GM18526 (cell line): ENCODE data around the gene ADORA2A.

Source experiments
- POLR2A ChIP-seq: IDR thresholded peaks from 3 replicates; pipeline ENCODE4 v1.6.1; 2011; ENCODE audit not compliant: insufficient read length; ENCODE audit errors: extremely low read depth

The ADORA2A gene

DNA sequence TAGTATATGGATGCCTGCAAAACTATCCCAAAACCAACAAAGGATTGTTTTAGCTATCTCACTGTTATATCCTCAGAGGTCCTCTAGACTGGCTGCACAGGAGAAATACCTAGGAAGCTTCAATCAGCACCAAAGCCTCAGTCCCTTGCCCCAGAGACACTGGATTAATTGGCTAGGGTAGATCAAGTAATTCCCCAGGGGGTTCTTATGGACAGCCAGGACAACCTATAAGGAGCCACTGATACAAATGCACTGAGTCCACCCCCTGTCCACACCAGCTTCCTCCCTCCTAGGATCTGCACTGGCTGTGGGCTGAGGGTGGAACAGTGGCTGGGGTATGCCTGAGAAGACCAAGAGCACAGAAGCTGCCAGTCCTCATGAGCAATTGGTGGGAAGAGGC, 16.3 kb downstream of the ADORA2A start:
- TF ChIP-seq POLR2A = no peak

DNA sequence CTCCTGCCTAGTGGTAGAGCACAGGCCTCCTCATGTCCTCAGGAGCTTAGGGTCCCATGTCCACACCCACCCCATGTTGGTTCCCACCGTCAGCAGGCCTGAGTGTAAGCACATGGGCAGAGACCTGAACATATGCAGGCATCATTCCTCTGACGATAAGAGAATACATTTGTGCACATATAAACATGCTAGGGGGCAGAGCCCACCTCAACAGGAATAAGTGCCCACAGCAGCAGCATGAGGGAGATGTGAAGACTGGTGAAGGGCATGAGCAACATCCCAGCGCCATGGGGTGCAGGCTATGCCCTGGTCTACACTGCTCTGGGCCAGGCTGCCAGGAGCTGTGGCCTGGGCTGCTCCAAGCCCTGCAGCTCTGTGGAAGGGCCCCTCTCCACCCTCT, 16.9 kb downstream of the ADORA2A start:
- TF ChIP-seq POLR2A = no peak

DNA sequence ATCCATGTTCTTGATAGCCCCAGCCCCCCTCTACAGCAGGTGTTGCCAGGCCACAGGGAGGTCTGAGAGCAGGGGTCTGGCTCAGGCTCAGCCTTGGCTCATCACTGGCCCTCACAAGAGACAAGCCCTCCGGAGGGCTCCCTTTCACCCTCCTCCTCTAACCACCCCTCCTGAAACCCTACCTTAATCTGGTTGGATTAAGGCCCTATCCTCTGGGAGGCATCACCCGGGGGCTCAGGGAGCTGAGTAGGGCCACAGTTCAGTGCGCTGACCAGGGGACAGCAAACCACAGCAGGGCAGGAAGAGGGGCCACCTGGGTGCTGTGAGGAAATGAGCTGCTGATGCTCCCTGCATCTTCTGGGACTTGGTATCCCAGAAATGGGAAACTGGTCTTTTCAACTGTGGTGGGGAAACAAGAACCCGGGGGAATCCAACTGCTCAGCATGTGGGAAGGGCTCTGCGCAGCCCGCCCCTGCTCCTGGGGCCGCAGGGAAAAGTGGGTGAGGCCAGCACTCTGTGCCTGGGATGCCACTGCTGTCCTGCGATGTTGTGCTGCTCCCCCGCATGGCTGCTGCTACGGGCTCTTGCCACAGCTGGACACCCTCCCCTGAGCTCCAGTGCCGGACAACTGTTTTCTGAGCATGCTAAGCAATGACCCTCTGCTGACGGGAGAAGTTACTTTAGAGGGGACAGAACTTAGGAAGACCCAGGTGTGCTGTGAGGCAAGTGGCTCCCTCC, 17.5 kb downstream of the ADORA2A start:
- no peak for TF ChIP-seq POLR2A

DNA sequence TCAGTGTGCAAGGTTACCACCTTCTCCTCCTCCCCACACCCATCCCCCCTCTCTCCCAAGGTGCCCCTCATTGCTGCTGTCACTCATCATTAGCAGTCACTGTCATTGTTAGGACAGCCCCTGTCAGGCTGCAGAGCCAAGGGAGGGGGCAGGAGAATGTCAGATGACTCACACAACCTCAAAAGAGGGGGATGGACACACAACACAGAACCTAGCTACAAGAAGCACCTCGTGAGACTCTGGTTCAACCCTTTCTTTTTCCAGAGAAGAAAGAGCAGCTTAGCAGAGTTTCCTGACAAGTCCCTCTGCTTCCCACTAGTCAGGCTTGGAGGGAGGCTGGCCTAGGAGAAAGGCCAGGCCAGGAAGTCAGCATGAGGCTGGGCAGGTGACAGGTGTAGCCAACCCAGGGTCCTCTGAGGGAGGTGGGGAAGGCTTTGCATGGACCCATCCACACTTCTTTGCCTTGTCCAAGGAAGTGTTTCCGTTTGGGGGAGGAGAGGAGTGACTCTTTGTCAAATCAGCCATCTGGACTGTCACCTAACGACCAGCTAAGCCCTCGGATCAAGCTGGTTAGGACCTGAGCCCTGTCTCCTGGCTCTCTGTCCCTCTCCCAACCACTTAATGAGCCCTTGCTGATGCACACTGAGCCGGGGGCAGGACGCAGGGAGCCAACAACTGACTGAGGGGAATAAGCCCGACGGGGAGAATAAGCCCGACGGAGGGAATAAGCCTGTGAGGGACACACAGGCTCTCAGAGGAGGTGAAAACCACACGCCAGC, 18.3 kb downstream of the ADORA2A start:
- no peak for TF ChIP-seq POLR2A

DNA sequence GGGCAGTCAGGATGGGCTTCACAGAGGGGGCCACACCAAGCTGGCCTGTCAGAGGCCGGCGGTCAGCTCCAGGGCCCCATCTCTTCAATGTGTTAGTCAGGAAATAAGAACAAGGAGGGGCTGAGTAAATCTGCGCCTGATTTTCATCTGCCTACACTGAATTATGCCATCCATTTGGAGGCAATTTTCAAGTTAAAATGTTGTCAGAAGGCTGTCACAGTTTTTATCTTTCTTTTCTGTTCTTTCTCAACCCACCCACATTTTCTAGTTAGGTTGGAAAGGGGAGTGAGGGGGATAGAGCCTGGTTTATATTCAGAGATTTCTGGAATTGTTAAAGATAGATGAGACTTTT, 18.8 kb downstream of the ADORA2A start:
- TF ChIP-seq POLR2A = no peak

DNA sequence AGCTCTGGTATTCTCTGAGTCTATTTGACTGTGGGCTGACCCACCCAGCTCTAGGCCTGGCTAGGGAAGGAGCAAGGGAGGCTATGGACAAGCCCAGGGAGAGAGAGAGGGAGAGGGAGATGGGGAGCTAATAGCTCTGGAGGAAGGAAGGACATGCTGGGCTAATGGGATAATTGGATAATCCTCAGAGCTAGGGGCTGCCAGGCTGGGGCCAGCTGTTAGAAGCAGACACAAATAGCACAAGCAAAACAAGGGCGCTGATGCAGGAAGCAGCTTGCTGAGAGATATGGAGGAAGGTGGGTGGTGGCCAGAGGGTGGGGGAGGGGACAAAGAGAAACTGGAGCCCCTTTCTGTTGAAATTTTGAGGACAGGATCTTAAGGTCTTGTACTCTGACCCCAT, 23.2 kb downstream of the ADORA2A start:
- no peak for TF ChIP-seq POLR2A

DNA sequence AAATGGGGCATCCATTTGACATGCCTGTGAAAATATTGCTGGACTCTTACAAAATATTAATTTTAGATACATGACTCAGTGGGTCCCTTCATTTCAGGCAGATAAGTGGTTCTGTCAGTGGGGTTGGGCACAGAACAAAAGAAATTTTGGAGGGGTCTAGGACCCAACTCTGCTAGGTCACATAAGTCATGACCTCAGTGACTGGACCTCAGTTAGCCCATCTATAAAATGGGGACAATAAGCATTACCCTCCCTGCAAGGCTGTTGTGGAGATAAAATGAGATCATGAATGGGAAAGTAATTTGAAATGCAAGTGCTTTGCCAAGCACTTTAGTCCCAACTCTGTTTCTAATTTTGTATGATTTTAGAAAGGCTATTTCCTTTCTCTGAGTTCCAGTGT, 23.8 kb downstream of the ADORA2A start:
- no peak for TF ChIP-seq POLR2A

DNA sequence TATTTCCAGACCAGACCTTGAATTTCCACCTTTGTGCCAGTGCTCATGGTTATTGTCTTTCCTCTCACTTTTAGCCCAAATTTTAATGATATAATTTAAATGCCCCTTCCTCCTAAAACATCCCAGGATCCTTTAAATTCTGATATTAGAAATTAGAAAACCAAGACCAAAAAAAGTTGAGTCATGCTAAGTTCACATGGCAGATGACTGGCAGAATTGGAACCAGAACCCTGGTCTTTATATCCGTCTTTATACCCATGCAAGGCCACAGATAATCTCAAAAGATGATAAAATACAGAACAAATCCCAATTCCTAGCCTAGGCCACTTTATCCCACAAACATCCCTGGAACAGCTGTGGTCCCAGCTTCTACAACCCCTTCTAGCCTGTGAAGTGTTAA, 26.5 kb downstream of the ADORA2A start:
- TF ChIP-seq POLR2A = no peak

DNA sequence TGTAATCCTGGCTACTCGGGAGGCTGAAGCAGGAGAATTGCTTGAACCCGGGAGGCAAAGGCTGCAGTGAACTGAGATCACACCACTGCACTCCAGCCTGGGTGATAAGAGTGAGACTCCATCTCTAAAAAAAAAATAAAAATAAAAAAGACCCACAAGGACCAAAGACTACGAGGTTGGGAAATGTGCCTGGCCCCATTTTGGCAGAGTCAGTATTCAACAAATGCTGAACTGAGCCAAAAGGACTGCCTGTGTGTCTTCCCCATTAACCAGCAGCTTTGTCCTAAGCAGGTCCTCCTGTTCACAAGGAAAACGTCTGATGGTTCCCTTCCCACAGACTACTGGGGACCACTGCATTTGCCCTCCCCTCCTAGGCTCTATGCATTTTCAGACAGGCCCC, 27.6 kb downstream of the ADORA2A start:
- no peak for TF ChIP-seq POLR2A

DNA sequence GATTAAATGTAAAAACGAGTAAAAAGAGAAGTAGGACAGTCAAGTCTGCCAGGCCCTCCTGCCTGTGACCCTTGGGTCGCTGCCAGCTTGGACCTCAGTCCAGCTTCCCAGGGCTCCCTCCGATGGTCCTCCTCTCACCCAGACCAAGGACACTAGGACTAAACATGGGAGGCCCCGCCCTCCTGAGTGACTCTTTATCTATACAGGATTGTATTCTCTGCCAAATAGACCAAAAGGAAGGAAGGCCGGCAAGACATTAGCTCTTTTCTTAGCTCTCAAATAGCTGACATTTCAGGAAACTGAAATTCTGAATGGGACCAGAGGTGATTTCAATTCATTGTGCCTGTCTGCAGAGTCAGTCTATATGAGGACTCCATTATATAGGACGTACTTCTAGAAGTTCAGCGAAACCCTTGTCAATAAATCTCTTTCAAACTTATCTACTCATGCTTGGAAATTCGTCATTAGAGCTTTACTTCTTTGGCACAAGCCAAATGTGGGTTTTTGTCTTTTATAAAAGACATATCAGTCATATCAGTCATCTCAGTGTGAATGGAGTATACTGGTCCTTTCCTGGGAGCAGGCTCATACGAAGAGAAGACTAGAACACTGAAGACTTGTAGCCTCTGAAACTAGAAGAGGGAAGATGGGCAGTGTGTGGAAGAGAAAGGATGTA, 28.5 kb downstream of the ADORA2A start:
- no peak for TF ChIP-seq POLR2A

DNA sequence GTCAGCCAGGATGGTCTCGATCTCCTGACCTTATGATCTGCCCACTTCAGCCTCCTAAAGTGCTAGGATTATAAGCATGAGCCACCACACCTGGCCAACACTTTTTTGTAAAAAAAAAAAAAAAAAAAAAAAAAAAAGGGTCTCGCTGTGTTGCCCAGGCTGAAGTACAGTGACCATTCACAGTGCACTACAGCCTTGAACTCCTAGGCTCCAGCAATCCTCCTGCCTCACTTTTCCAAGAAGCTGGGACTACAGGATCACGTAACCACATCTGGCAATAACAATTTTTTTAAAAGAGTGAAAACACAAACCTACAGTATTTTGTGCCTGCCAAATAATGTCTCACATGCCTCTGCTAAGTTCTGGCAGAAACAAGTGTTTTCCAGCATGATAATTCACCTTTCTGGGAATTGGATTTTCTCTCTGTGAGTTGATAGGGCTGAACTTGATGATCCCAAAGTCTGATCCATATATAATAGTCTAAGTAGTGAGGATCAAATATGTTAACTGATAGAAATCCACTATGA, 30.6 kb downstream of the ADORA2A start:
- no peak for TF ChIP-seq POLR2A

DNA sequence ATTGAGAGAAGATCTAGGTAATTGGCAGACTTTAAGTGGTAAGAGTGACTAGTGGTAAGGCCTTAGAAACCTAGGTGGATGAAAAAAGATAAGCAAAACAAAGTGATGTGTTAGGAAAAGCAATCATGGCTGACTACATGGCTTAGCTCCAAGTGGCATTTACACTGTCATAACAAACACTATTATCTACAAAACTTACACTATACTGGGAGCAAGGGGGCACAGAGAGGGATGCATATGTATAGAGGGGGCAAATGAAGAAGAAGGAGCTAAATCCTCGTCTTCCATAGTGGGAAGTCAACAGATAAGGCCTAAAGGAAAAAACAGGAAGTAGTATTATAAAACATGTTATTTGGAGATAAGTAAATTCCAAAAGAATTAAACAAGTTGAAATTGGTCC, 32.5 kb downstream of the ADORA2A start:
- no peak for TF ChIP-seq POLR2A

DNA sequence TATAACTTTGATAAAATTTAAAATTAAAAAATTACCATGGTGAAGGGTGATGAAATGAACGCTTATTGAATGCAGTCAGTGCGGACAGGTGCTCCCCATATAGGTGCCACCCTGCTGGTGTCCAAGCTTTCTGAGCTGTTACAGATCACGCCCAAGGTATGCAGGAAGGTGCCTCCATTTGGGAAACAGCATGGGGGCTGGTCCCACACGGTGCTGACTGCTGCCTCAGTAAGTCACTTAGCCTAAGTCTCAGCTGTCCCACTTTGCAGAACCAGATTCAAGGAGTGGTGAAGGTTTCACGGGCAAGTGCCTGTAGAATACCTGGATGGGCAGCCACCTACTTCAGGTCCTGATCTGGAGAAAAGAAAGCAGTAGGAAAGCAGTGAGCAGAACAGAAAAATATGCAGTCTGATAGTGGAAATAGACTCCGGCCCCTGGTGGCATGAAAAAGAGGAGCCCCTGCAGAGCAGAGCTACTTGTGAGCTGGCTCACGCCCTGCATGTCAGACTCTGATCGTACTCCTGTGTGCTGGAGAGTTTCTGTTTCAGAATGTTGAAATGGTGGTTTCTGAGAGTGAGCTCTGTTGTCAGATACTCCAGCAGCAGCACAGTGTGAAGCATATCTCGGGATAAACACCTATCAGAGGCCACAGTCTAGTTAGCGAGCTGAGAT, 33.2 kb downstream of the ADORA2A start:
- TF ChIP-seq POLR2A = no peak

DNA sequence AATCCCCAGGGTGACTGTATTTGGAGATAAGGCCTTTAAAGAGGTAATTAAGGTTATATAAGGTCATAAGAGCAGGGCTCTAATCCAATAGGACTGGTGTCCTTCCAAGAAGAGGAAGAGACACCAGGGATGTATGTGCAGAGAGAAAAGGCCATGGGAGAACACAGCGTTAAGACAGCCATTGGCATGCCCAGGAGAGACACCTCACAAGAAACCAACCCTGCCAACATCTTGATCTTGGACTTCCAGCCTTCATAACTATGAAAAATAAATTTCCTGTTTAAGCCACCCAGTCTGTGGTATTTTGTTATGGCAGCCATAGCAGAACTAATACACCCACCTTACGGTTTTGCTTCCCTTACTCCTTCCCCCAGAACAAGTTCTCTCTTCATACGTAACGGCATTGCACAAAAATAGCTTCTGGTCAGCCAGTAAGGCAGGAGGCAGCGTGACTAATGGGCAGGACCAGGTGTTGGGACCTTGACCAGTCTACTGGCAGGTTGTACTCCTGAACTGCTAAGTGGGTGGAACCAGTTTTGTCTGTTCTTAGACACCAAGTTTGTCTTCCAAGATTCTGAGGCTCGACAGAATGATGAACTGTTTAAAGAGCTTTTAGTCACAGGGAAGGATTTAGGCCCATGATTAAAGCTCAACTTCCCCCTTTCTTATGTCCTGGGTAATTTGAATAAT, 35.8 kb downstream of the ADORA2A start:
- TF ChIP-seq POLR2A = no peak

DNA sequence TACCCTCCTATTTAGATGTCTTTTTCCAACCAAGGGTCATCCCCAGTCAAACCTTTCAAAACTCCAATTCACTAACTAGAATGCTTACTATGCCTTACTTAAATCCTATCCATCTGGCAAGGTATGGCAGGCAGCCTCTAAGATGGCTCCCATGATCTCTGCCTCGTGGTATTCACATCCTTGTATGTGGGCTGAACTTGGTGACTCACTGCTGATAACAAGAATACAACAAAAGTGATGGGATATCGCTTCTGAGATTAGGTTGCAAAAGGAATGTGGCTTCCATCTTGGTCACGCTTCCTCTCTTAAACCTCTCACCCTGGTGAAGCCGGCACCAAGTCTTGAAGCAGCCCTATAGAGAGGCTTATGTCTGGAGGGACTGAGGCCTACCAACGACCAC, 38.2 kb downstream of the ADORA2A start:
- TF ChIP-seq POLR2A = no peak
